NCI-H524 (cell line): ENCODE data around the gene PFN4.
"Not testable (repeated sequence)": the region's sequence is repeated elsewhere in the genome, so short reads cannot be mapped to it uniquely, and the experiment has no call there.

Source experiments
- DNase-seq, 2 experiments: peaks; one replicate each; lab custom pipeline; 2025; lab: John Stamatoyannopoulos, UW

The PFN4 gene, protein sequence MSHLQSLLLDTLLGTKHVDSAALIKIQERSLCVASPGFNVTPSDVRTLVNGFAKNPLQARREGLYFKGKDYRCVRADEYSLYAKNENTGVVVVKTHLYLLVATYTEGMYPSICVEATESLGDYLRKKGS

DNA sequence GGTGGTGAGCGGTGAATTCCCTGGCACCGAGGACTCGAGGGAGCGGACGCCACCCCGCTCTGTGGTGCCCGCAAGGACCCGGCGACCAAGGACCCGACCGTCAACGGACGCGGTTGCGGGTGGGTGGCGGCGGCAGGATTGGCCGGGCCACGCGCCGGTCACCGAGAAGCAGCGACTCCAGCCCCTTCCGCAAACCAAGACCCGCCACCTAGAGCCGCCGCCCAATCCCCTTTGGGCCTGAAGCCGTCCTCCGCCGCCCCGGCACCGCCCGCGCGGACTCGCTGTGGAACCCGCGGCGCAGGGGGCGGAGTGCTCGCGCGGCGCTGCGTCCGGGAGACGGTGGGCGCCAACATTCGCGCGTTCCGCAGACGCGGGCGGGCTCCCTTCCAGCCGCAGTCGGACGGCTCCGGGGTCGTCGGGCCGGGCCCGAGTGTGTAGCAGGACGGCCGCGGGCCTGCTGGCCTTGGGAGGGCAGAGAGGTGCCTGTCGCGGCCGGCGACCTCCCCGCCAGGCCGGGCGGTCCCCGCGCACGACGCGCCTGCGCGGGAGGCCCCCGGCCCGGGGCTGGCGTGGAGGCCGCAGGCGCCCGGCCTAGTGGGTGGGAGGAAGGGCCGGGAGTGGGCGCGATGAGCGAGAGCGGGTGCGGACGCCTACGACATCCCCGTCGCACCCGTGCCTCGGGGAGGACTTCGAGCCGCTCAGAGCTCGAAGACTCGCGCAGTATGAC, at the start of gene PFN4, which contains the start of gene FAM228B:
TSS of gene PFN4 (minus strand) at position 140 of the 727 bp plus-strand sequence. CDS start 799 bp downstream, outside the sequence.
TSS of gene FAM228B (plus strand) at position 275 of the 727 bp plus-strand sequence. CDS start 893 bp downstream, outside the sequence.
- DNase-seq, result peak; percentile 78 to 83

DNA sequence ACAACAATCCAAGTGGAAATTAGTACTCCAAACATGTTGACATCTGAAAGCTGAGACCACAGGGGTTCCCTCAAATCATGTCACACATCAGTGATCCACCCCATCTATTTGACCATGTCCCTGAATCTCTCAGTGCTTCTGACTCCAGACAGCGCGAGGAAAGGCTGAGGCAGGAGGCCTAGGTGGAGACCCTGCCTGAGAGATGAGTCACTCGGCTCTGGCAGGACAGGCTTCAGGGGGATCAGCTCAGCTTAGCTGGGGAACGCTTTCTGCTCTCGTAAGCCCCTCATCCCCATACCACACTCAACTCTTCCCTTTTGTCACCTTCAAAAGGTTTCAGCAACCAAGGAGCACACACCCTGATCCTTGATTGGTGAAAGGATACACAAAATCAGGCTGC, 45.9 kb upstream of the PFN4 start:
- no peak for DNase-seq

DNA sequence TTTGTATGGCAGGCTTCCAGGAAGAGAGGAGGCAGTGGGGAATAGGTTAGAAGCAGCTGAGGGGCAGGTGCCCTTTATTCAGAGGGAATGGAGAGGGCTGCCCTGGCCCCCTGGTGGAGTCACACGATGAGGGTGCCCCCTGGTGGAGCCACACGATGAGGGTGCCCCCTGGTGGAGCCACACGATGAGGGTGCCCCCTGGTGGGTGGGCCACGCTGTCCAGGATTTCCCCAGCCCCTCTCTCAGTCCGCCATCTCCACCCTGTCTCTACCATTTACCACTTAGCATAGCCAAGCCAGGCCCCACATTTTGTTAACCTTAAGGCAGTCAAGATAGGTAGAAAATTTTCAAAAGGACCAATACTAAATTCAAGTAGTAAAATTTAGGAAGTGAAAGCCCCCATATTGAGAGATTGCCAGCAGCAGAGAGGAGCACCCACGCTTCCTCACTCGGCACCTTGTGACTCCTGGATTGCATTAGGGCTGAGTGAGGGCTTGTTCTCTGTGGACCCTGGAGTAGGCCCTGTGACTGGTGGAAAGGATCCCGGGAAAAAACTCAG, 41.4 kb upstream of the PFN4 start:
- peak in 1 of 2 experiments; percentile 11 for DNase-seq

DNA sequence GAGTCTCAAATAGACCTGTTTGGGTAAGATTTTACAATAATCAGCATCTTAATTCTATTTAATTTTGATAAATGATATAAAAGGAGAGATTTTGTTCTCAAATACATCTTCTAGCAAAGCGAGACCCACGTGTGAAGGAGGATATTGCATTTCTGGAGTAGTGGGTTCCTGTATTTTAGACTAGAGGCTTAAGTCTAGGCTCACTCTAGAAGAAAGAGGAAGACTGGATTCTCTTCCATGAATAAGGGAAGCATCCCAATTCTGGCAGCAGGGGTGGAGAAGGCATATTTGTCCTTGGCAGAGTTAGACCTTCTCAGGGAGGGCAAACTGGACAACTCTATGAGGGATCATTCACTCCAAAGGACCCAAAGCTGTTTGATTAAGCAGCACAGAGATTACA, 40.5 kb upstream of the PFN4 start:
- DNase-seq, result no peak

DNA sequence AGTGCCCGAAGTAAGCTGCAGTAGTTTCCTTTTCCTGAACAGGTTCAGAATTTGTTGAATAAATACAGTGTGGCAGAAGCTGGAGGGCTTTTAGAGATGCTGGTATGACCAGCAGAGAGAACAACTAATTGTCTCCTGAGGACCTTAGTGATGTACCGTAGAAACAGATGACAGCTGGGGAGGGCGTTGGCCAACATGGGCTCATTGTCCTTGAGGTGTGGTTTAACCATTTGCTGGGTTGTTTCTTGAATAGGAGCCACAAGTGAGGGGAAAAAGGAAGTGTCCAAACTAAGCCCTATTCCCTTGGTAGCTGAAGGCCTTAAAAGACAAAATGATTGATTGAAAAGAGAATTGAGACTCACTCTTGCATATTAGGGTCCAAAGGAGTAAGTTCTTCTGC, 40.1 kb upstream of the PFN4 start:
- DNase-seq, result no peak

DNA sequence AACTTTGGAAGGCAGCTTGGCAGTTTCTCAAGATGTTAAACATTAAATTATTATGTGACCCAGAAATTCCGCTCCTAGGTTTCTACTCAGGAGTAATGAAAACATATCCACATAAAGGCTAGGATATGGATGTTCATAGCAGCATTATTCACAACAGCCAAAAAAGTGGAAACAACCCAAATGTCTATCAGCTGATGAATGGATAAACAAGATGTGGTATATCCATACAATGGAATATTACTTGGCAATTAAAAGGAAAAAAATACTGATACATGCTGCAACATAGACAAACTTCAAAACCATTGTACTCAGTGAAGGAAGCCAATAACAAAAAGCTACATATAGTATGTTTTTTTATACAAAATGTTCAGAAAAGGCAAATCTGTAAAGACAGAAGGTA, 39.4 kb upstream of the PFN4 start:
- DNase-seq, result no peak

DNA sequence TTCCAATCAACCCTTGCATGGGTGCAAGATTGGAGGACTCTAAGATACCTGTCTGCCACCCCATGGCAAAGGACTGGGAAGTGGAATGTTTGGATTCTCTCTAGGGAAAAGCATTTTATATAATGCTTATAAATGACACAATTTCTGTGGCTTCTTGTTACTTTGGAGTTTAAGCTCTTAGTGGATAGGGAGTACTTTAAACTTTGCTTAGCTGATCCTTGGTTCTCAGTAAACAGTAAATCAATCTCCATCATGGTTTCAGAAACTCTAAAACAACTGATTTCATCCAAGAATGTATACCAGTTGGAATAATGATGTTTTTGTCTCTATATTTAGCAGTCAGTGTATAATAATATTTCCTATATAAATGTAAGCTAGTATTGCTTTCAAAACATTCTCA, 37.6 kb upstream of the PFN4 start:
- no peak for DNase-seq

DNA sequence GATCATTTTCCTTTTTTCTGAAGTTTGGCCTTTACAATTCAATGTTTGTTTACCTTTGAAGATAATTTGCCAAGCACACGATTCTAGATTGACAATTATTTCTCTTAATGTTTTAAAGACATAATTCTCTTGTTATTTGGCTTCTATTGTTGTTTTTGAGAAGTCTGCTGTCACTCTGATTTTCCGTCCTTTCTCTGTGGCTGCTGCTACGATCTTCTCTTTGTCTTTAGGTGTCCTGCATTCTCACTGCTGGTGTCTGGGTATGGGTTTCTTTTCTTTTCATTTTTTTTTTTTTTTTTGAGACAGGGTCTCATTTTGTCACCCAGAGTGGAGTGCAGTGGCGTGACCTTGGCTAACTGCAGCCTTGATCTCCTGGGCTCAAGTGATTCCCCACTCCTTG, 36.6 kb upstream of the PFN4 start:
- DNase-seq, result no peak

DNA sequence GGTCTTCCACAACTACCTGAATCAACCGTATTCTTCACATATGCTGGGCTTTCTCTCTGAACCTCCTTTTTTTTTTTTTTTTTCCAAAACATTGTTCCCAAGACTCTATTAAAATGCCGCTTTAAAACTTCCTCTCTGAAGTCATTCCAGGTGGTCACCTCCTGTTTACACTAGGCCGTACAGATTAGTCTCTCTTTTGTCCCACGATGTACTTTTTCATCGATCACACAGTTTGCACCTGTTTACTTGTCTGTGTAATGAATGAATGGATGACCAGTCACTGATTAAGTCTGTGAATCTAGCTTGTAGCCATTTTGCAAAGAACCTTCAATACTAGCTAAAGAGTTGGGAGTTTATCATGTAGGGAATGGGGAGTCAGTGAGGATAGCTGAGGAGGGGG, 35.0 kb upstream of the PFN4 start:
- DNase-seq, result no peak

DNA sequence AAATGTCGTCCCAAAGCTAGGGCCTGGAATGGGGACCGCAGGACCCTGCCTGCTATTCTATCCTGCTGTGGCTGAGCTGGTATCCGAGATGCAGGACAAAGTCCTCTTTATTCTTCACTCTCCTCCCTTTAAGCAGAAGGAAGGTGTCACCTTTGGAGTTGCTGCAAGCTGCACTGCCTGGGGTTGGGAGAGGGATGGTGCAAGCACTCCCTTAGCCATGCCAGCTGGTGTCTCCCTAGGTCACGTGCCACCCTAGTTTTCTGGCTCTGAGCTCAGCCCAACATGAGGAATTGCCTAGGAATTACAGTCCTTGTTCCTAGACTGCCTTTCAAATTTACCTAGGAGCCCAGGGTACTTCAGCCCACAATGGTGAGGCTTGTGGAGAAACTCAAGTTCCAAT, 30.3 kb upstream of the PFN4 start:
- no peak for DNase-seq

DNA sequence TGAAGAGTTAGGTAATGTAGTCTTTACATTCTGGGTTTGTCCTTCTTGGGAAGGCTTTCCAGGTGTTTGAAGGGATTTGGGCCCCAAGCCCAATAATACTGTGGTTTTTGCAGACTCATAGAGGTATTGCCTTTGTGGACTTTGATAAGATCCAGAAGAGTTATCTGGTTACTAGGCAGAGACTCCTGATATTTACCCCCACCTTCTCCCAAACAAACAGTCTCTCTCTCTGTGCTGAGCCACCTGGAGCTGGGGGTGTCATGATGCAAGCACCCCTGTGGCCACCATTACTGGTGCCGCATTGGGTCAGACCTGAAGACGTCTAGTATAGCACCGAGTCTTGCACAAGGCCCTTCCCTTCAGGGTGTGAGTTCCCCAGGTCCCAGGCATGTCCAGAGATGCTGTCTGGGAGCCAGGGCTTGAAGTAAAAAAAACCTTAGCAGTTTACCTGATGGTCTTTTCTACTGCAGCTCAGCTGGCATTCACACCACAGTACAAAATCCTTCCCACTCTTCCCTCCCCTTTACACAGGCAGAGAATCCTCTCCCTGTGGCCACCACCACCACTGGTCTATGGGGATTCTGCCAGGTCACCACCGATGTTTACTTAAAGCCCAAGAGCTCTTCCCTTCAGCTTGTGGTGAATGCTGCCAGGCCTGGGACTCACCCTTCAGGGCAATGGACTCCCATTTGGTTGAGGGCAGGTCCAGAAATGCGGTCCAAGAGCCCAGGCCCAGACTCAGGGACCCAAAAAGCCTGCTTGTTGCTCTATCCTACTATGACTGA, 29.5 kb upstream of the PFN4 start:
- DNase-seq, result no peak

DNA sequence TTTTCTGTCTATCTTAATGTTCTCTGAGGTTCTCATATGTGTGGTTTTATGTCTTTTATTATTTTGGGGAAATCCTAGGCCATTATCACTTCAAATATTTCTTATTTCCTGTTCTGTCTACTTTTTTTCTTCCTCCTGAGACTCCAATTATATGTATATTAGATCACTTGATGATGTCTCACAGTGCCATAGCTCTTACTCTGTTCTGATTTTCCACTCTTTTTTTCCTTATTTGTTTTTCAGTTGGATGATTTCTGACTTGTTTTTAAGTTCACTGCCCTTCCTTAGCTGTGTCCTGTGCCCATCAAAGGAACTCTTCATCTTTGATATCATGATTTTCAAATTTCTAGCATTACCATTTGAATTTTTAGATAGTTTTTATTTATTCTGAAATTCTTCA, 24.2 kb upstream of the PFN4 start:
- DNase-seq, result no peak

DNA sequence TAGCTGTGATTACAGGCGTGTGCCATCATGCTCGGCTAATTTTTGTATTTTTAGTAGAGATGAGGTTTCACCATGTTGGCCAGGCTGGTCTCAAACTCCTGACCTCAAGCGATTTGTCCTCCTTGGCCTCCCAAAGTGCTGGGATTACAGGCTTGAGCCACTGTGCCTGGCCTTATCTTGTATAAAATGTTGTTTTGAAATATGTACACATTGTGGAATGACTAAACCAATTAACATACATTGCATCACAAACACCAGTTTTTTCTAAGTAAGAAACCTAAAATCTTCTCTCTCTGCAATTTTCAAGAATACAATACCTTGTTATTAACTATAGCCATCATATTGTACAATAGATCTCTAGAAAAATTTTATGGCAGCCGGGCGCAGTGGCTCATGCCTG, 17.2 kb upstream of the PFN4 start:
- DNase-seq, result not testable (repeated sequence)

DNA sequence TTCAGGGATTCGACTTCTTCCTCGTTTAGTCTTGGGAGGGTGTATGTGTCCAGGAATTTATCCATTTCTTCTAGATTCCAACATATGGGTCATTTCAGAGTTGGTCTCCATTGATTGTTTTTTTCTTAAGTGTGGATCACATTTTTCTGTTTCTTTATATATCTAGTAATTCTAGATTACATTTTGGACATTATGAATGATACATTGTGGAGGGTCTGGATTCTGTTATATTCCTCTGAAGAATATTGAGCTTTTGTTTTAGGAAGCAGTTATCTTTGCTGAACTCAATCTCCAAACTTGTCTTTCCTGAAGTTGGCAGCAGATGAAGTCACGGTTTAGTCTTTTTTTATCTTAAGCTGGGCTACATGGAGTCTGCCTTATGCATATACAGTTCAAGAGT, 9.4 kb upstream of the PFN4 start:
- no peak for DNase-seq

DNA sequence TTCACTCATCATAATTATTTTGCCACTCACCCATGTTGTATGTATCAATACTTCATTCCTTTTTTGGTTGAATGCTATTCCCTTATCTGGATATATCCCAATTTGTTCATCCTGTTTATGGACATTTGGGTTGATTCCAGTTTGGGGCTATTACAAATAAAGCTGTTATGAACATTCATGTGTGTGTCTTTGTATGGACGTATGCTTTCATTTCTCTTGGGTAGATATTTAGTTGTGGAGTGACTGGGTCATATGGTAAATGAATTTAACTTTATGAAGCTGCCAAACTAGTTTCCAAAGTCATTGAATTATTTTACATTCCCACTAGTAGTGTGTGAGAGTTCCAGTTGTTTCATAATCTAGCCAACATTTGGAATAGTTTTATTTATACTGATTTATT, 2.8 kb upstream of the PFN4 start:
- no peak for DNase-seq

DNA sequence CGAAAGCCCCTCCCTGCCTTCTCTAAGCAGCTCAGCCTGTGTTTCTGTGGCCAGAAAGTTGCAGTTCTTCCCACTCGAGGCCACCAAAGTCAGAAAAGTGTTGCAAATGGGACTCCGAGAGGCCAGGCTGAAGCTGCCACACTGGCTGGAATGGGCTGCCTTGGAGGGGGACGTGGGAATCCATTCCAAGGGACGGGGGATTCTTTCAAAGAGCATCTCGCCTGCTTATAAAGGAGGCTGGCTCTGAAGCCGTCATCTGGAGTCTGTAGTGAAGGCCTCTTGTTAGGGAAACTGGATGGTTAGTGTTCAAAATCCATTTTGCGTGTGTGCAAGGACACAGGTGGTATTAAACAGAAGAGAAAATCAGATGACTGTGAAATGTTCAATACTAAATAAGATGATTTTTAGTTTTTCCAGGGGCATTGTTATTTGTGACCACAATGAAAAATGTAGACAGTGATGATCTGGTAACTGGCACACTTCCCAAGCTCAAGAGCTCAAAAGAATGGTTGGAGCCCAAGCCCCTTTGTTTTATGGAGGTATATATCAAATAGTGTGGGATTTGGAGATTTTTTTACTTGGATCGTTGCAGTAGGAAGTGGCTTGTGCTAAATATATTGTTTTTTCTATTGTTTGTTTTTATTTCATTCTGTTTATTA, 917 bp upstream of the PFN4 start:
- DNase-seq, result peak; percentile 21 to 62

DNA sequence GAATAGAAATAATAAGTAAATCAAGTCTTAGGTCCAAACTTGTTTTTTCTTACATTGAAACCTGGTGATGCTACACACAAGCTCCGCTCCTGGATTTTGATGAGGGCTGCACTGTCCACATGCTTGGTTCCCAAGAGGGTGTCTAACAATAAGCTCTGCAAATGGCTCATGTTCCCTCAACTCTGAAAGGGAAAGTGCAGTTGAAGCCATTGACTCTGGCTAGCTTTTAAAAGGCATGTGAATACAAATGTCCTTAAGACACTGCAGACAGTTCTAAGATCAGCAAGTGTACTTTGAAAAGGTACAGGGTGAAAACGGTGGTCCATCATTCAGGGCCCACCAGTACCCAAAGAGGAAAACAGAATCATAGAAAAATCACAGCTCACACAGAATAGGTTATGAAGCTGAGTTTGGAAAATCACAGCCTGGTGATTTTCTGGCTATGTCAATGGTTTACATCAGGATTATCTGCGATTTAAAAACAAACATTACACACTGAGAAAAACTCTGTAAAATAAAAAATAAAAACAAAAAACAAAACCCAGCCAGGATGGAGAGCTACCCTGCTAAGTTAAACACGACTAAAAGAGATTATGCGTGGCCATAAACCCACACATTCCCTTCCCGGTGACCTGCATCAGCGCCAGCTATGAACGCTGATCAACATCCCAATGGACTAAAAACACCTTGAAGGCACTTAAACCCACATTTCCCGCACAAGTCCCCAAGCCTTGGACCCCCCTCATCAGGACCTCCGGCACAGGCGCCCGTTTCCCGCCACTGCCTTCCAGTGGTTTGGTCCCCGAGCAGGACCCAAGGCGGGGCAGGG, 554 bp downstream of the PFN4 start:
- peak in 1 of 2 experiments; percentile 28 for DNase-seq

DNA sequence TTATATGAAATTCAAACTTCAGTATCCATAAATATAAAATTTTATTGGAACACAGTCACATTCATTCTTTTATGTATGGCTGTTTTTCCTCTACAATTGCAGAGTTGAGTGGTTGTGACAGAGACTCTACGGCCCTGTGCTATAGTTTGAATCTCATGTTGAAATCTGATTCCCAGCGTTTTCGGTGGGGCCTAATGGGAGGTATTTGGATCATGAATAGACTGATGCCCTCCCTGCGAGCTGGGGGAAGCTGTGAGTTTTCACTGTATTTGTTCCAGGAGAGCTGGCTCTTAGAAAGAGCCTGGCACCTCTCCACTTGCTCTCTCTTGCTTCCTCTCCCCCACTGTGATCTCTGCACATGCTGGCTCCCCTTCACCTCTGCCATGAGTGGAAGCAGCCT, 1.7 kb downstream of the PFN4 start:
- DNase-seq, result no peak

DNA sequence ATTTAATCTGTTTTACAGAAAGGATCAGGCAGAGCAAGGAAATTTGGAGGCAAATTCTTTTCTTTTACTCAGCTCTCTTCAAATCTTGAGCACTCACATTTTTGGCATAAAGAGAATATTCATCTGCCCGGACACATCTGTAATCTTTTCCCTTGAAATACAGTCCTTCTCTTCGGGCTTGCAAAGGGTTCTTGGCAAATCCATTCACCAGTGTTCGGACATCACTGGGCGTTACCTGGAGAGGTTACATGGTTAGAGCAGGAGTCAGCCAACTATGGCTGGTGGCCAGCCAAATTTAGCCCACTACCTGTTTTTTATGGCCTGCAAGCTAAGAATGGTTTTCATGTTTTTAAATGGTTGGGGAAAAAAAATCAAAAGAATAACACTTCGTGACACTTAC, 2.1 kb downstream of the PFN4 start:
- no peak for DNase-seq

DNA sequence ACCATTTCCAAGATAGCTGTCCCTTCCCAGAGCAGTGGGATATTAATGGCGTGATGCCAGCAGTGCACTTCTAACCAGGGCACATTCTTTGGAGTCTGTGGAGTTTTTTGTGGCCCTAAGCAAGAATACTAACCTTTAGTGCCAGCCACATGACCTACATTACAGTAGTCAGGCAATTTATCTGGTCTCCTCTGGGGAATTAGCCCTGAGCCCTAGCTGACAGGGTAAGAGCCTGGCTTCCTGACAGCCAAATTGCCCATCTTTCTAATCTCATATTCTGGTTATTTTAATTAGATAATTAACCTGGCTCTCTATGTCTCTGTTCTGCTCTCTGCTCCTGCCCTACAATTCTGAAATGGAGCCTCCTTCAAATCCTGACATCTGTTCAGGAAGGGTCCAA, 5.2 kb downstream of the PFN4 start:
- peak; percentile 5 to 48 for DNase-seq

DNA sequence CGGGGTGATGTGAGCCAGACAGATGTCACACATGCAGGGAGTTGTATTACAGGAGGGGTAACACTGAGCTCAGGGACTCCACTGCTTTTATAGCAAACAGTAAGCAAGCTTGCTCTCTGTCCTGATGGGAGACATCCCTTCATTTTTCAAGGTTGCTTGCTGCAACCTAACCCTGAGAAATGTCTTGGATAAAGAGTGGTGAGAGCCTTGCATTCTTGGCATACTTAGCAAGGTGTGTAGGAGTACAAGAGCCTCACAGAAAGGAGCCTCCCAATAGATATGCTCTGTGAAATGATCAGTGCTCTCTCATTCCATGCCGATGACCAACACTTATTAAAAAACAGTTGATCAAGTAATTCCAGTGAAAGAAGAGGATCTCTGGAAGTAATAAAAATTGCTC, 8.1 kb downstream of the PFN4 start:
- no peak for DNase-seq
